NB4 (cell line): ENCODE measurements around the gene ITIH4.

ENCODE experiments used
- DNase-seq: peaks from one replicate; pipeline ENCODE4 v3.0.0; 2010; ENCODE audit warnings: low read depth
- H3K4me3 ChIP-seq: one replicate; pipeline ENCODE4 v1.5.1; 2011; ENCODE audit warnings: mild to moderate bottlenecking, low read depth, low read length, moderate library complexity
- CTCF ChIP-seq: IDR thresholded peaks from one replicate; pipeline ENCODE4 v1.5.1; 2012; ENCODE audit warnings: low read depth, low read length
- MAX ChIP-seq: IDR thresholded peaks from 2 replicates; pipeline ENCODE4 v1.6.1; 2011; ENCODE audit warnings: low read depth, low read length
- MYC ChIP-seq: IDR thresholded peaks from 2 replicates; pipeline ENCODE4 v1.6.1; 2011; ENCODE audit warnings: low read depth, low read length
- POLR2A ChIP-seq: IDR thresholded peaks from 2 replicates; pipeline ENCODE4 v1.6.1; 2011; ENCODE audit warnings: mild to moderate bottlenecking; ENCODE audit not compliant: insufficient read length; ENCODE audit errors: extremely low read depth

The ITIH4 gene

GRCh38 chr3:52835766-52836470 lies 5.4 kb upstream of the ITIH4 start:
- TF ChIP-seq CTCF: no peak
- no peak for TF ChIP-seq MAX
- no peak for TF ChIP-seq POLR2A
- no peak for DNase-seq
- H3K4me3 ChIP-seq: no peak overlapping the region

GRCh38 chr3:52834871-52835501 lies 4.5 kb upstream of the ITIH4 start, which contains the start of gene MUSTN1:
MUSTN1 (minus strand) TSS chr3:52835019; CDS start chr3:52834948, 71 bp downstream.
- DNase-seq: peak; percentile 17
- TF ChIP-seq MYC: no peak
- no peak for TF ChIP-seq CTCF
- TF ChIP-seq POLR2A: no peak
- no peak for TF ChIP-seq MAX
- H3K4me3 ChIP-seq: no peak within 1 kb of the TSS

- TF ChIP-seq POLR2A: no peak
- no peak for TF ChIP-seq CTCF
- TF ChIP-seq MAX: no peak
- TF ChIP-seq MYC: no peak
- DNase-seq: no peak
- no peak overlapping the region for H3K4me3 ChIP-seq
These were observed 2.7 kb upstream of the ITIH4 start for GRCh38 chr3:52833202-52833601.

- peak; percentile 58 for DNase-seq
- H3K4me3 ChIP-seq: no peak overlapping the region
- TF ChIP-seq POLR2A: no peak
These were observed 1.2 kb upstream of the ITIH4 start for GRCh38 chr3:52831500-52832301.

- peak; percentile 59 for DNase-seq
- TF ChIP-seq POLR2A (no peak), MAX (no peak)
- no peak overlapping the region for H3K4me3 ChIP-seq
These were observed 487 bp downstream of the ITIH4 start for GRCh38 chr3:52829906-52830463.

- no peak overlapping the region for H3K4me3 ChIP-seq
- DNase-seq: no peak
- TF ChIP-seq POLR2A (no peak), MAX (no peak), CTCF (no peak), MYC (no peak)
These were observed 990 bp downstream of the ITIH4 start for GRCh38 chr3:52829482-52829881.
